Islet precursor cell (in vitro differentiated cells): ENCODE results near the gene CDK5R1.

Source experiments
- DNase-seq: peaks from one replicate; pipeline ENCODE4 v3.0.0-alpha.2; 2018

Gene CDK5R1

DNA sequence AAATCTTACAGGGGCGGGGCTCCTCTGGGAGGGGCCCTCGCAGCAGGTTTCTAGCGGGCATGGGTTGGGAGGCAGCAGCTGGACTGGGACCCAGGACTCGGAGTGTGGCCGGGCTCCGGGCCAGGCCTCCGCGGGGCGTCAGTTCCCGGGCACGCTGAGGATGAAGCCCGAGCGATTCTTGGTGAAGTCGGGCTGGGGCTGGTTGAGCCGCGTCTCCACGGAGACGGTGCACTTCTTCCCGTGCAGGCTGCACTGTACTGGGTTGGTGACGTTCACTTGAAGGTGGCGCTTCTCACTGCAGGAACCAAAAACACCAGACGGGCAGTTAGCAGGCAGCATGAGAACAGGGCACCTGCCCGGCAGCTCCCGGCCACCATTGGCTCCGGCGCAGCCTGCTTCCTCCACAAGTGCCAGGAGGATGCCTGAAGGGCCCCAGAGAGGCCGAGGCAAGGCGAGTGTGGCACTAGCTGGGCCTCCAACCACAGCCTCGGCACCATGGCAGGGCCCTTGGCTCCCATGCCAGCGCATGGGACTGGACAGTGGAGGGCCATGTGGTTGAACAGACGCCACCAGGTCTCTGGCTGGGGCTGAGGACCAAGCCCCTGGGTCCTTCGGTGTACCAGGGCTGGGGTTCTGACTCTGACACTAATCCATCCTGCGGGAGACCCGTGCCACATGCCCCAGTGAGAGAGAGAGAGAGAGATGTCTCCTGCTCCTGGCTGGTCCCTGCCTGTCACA lies 8.0 kb downstream of the CDK5R1 start:
- DNase-seq: no peak

- DNase-seq: no peak
Measured at GRCh38 chr17:32495359-32496231, 8.8 kb downstream of the CDK5R1 start.

DNA sequence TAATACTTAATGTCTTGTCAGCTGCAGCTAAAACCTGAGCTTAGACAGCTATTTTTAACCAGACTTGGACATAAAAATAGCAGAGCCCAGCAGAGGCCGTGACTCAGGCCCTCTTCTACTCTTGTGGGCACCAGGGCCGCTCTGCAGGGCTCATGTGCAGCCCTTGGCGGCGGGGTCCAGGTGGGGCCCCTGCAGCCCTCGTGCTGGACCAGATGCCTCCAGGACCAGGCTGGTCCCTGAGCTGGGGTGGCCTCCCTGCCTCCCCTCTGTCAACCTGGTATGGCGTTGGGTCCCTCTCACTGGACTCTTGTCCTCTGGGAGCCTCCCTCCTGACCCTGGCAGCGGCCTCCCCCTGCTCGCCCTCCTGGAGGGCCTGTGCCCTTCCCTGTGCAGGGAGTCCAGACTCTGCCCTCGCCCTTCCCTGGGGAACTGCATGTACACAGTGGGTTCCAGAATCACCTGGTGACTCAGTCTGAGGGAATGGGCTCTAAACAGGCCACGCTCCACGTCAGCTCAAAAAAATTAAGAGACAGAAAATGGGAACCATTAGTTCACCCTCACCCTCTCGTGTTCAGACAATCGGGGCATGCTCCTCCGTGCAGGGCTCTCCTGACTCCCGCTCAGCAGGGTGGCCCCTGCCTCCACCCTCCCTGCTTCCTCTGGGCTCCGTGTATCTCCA lies 9.7 kb downstream of the CDK5R1 start:
- no peak for DNase-seq

DNA sequence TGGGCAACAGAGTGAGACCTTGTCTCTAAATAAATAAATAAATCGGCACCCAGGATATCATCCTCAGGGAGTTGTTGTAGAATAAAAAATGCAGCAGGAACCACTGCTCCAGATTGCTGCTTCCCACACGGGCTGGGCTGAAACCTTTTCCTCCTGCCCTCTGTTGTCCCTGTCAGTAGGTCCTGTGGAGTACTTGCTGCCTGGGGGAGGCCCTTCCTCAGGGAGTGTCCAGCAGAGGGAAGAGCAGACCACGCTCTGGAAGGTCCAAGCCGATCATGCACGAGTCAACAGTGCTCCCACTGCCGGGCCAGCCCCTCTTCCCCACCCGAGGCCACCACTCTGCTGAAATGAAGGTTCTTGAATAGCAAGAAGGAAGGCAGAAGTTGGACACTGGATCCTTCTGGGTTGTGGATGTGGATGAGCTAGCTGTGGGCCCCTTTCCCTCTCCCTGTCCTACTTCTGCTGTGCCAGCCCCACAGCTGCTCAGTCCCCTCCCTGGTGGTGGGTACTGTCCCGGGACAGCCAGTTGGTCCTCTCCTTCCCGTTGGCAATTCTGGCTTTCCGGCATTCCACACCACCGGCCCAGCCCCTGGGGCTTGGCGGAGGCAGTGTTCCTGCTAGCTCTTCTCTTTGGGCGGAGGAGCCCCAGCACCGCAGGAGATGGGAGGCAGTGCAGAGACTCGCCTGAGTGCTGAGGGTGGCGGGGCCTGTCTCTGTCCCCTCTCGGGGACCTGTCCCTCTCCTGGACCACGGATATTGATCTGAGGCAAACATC lies 10.8 kb downstream of the CDK5R1 start:
- DNase-seq: no peak

DNA sequence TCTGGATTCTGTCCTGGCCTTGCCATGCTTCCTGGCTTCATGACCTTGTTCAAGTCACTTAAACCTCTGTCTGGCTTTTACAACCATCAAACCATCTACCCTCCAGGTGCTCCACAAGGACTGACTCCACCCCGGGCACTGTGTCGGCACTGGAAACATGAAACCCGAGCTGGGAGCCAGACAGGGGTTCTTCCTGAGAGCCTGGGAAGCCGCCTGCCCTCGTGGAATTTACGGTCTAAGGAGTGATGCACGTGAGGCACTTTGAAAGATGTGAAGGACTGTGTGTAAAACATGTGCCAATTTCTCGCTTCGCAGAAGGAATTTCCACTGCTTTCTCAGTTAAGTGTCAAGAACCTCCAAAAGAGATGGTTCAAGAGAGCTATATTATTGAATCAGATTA lies 11.6 kb downstream of the CDK5R1 start:
- DNase-seq: peak; percentile 93

DNA sequence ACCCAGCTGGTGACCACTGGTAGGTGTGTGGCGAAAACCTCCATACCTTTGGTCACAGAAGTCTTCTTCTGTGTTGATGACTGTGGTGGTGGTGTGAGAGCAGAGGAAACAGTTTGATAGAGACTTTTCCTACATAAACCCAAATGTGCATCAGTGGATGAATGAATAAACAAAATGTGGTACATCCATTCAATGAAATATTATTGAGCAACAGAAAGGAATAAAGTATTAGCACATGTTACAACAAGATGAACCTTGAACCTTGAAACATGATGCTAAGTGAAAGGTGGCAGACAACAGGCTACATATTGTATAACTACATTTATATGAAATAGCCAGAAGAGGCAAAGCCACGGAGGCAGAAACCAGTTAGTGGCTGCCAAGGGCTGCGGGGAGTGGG lies 15.2 kb downstream of the CDK5R1 start:
- no peak for DNase-seq

GRCh38 chr17:32502710-32503109 lies 15.9 kb downstream of the CDK5R1 start:
- no peak for DNase-seq

DNA sequence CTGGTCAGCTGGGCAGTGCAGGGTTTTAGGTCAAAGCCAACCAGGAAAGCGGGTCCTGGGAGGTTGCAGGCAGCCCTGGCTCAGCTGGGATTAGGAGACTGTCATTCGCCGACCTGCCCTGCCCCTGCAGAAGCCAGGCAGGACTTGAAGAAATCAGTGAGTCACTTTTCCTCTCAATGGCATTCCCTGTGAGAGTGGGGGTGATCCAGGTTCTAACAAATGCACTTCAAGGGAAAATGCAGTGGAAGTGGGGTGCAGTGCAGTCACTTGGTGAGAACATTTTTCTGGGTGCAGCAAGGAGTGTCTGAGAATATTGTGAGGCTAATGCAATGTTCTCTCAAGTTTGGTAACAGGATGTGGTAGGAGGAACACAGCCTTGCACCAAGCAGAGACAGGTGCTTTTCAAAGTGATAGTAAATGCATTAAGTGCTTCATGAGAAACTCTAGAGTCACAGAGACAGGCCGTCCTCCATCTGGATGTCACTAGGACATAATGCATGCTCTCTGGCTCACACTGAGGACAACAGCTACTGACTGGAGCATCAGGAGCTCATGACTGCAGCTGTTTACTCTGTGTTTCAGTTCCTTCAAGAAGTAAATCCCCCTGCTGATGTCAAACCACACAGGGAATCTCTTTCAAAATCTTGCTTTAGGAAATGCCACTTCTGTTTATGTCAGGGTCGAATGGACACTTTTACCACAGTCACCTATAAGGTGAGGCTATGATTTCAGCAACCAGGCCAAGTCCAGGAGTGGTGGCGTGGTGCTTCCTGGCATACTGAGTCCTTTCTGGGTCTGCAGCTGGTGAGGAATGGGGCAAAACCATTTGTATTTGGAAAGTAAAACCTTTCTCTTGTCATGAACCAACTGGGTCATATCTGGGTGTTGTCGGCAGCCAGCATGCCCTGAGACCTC lies 16.7 kb downstream of the CDK5R1 start:
- peak; percentile 89 for DNase-seq

DNA sequence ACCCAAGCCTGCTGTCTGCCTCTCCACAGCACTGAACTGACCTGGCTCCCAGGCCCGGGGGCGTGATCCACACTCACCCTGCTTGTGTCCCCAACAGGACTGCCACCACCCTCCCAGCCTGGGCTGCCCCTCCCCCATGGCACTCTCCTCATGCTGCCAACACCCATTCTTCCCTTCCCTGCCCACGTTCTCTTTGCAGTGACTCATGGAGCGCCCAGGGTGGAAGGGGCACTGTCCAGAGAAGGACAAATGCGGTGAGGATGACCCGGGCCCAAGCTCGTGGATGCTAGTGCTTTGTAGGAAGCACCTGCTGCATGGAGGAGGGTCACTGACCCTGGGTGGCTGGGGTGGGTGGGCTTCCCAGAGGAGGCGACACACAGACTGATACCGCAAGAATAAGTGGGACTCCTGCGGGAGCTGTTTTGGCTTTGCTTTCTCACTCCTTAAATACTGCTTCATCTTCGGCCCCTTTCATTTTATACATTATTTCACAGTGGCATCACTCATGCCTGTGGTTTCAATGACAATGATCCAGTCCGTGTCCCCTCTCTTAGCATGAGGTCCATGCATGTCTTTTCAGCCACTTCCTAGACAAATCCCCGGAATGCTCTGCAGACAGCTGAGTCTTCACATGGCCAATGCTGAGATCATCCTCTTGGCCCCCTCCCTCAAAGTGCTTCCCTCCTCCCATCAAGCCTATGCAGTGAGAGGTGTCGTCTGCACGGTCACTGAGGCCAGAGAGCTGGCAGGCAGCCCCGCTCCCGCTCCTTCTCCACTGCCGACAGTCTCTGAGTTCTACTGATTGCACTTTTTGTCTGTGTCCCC lies 17.6 kb downstream of the CDK5R1 start:
- no peak for DNase-seq

DNA sequence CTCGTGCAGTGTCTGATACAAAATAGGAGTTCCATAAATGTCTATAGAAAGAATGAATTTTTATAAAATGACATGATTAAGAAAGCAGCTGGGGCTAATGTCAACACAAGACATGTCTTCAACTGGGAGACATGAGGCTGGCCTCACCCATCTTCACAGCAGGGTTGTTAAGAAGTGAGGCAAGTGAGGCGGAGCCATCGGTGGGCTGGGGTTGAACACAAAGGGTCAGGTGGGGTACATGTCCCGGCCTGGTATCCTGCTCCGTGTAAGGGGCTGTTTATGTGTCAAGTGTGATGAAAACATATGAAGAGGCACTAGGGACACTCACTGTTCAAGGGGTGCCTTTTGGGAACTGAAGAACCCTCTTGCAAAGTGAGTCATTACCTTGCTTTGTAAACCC lies 22.1 kb downstream of the CDK5R1 start:
- no peak for DNase-seq

DNA sequence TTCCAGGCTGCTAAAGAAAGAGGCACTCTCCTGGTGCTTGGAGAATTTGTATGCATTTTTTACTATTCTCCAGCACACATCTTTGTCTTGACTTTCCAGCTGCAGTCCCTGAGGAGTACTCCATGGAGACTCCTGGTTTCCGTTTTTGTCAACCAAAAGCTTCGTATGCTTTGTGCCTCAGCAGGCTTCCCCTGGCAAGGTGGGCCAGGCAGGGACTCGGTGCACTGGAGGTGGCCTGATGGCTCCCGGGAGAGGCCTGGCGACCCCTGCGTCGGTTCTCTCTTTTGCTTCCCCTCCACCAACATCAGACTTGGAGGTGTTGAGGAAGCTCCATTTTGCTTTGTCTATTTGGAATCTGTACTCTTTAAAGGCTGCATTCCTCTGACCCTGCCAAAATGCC lies 23.7 kb downstream of the CDK5R1 start:
- DNase-seq: no peak

GRCh38 chr17:32512328-32512727 lies 25.5 kb downstream of the CDK5R1 start:
- DNase-seq: no peak

DNA sequence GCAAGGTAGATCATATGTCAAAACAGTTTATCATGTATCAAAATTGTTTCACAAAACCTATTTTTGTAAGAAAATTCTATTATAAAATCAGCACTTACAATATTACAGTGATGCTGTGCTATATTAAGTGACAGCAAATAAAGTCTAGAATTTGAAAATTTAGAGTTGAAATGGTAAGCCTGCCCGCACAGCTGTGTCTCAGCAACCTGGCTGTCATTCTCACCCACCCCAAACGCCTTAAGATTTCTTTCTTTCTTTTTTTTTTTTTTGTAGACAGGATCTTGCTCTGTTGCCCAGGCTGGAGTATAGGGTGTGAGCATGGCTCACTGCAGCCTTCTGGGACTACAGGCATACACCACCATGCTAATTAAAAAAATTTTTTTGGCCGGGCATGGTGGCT lies 26.8 kb downstream of the CDK5R1 start:
- no peak for DNase-seq

DNA sequence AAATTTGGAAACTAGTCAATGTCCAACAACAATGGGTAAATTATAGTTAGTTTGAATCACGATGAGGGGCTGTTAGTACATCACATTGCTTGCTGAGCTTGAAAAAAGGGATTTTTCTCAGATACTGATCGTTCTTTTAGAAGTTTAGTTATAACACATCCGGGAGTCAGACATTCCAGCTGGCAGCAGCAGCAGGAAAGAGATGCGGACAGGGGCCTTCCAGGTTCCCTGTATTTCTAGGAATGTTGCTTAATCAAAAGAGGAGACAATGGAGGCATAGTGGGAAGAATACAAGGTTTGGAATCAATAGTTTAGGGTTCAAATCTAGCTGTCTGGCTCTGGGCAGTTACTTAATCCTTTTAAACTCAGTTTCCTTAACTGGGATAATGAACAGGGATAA lies 27.8 kb downstream of the CDK5R1 start:
- no peak for DNase-seq

- no peak for DNase-seq
Measured at GRCh38 chr17:32515677-32516383, 29.0 kb downstream of the CDK5R1 start.

GRCh38 chr17:32516450-32516849 lies 29.7 kb downstream of the CDK5R1 start:
- no peak for DNase-seq

GRCh38 chr17:32516940-32517701 lies 30.3 kb downstream of the CDK5R1 start:
- no peak for DNase-seq

DNA sequence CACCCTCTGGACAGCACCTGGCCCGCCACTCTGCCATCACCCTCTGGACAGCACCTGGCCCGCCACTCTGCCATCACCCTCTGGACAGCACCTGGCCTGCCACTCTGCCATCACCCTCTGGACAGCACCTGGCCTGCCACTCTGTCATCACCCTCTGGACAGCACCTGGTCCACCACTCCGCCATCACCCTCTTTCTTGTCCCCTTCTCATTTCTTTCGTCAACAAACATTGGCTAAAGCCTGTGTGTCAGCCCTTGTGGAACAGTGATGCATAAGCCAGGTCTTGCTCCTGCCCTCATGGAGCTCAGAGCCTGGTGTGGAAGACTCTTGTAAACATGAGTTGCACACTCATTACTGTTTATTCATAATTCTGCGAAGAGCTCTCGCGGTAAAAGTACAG lies 31.2 kb downstream of the CDK5R1 start:
- DNase-seq: no peak

DNA sequence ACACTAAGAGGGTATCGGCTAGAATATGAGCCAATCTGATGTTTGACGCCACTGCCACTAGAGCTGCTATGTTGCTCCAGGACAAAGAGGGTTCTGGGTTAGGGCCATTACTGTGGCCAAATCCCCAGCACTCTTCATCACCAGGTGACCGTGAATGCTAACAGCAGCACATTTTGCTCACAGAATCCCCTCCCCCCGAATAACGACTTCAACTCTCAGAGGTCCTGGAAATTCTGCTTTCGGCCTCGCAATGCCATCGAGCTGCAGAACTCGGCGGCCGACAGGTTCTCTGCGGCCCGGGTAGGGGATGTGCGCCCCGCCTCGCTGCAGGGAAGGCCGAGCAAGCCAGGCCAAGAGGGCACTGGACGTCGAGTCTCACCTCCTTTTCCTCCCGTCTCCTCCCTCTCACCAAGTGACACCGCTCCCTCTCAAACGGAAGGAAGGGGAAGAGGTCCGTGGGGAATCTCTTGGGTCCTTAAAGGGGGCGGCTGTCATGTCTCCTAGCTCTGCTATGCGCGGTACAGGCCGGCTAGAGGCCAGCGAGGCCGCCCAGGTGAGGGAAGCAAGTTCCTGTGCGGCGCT lies 31.9 kb downstream of the CDK5R1 start:
- no peak for DNase-seq
